Stimulated activated CD4-positive, alpha-beta T cell treated with anti-CD3 and anti-CD28 coated beads, Interleukin-15, amount 100 ng/mL, for 48 hours (primary cell): Measurements from ENCODE around the gene SETBP1.

Experiments used
- DNase-seq, 2 donors: peaks; one replicate each; pipeline ENCODE4 v3.0.0-alpha.2; 2020; ENCODE audit warnings: low read depth in 2 of 2

Gene SETBP1

DNA sequence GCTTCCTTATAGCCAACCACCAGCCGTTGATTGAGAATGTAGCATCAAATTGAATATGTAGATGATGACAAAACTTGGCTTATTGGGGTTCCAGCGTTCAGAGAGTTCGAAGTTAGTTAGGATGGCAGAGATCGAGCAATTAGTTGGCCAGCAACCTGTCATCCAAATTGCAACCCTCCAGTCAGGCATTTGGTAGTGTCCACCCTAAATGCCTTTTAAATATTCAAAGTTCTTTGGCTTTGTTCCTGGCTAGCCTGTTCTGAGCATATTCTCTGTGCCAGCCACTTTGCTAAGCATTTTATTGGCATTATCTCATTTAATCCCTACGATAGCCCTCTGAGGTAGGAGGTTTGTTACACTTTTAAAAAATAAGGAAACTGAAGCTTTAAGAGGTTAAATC, 342.8 kb downstream of the SETBP1 start:
- no peak for DNase-seq

GRCh38 chr18:45024357-45025088, 343.8 kb downstream of the SETBP1 start:
- no peak for DNase-seq

GRCh38 chr18:45025089-45025450, 344.4 kb downstream of the SETBP1 start:
- no peak for DNase-seq

GRCh38 chr18:45026162-45026561, 345.5 kb downstream of the SETBP1 start:
- DNase-seq = no peak

DNA sequence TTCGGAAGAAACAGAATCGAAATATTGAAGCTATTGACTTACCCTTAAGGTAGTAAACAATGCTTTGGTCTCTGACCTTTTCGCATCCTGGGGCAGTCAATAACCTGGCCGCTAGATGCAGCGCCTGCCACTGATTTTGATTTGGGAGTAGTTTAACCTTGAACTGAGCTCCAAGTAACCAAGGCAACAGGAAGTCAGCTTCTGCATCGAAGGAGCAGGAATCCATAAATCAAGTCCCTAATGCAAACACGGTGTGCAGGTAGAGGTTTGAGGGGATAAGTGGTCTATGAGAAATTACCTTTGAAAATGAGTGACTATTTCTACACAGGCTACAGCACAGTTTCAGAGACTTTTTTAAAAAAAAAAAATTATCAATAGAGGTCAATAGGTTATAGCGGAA, 353.5 kb downstream of the SETBP1 start:
- no peak for DNase-seq

DNA sequence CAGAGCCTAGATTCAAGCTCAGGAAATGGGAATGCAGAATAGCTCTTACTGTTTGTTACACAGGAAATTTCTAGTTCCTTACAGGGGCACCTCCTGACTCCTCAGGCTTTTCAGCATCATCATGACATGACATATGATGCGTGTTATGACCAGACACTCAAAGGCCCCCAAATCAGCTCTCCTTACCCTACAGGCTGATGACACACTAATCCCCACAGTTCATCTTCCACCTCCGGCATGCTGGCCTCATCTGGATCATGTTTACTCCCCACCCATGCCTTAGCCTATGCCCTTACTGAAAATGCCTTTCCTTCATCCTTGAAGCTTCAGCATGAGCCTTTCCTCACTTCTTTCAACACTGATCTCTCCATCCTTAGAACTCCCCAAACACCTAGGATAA, 356.9 kb downstream of the SETBP1 start:
- no peak for DNase-seq

DNA sequence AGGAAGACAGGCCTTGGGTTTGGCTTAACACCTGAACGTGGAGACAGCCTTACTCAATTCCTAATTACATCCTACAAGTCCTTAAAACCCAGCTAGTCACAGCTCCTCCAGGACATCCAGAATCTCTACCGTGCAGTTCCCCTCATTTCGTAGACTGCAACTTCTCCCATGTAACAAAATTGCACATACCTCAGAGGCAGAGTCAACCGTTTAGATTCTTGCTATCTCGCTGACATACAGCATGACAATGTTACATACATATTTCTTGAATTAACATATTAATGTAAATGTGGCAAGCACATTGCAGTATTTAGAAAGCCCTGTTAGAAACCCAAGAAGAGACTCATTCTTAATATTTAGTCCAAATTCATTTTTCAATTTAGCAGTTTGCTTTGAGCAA, 358.7 kb downstream of the SETBP1 start:
- DNase-seq = no peak

DNA sequence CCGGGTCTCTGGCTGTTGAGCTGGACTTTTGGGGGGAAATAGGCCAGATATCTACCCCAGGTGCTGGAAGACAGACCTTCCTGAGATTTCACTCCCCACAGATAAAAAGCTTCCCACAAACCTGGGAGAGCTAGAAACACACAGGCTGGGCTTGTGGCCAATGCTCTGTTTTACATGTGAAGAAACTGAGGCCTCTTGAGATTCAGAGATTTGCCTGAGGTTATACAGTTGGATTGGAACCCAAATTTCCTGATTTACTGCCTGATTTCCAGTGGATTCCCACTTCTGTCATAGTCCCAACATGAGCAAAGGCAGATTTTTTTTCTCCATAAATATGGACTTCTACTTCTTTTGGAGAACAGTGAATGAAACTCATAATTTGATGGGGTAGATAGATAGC, 360.2 kb downstream of the SETBP1 start:
- DNase-seq = no peak

GRCh38 chr18:45044787-45045186, 364.1 kb downstream of the SETBP1 start:
- no peak for DNase-seq

DNA sequence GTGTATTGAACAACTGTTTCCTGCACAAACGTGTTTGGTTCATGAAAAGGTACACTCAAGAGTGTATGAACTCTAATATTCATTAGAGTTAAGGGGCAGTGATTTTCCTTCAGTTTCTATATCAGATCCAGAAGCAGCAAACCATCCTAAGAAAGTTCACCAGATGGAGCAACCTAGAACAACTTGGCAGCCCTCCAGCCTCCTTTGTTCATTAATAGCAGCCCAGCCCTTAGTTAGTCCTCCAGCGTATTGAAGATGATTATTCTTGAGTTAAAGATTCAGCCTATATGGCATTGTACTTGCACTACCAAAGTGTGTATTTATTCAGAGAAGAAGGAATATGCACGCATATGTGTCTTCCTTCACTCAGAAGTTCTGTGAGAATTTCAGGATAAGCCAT, 365.5 kb downstream of the SETBP1 start:
- no peak for DNase-seq

DNA sequence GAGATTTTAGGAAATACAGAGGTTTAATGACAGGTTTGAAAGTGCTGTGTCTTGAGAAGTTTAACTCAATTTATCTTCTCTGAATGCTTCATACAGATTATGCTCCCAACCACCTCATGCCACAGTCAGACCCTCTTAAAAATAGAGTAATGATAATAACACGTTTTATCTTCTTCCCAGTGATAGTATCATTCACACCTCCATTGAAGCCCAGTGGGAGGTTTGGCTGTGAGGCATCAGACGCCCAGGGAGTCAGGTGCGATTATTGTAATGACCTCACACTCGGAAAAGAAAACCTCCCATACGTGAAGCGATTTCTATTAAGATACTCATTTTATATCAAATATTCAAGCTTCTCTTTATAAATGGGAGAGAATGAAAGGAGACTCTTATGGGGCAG, 366.3 kb downstream of the SETBP1 start:
- no peak for DNase-seq

DNA sequence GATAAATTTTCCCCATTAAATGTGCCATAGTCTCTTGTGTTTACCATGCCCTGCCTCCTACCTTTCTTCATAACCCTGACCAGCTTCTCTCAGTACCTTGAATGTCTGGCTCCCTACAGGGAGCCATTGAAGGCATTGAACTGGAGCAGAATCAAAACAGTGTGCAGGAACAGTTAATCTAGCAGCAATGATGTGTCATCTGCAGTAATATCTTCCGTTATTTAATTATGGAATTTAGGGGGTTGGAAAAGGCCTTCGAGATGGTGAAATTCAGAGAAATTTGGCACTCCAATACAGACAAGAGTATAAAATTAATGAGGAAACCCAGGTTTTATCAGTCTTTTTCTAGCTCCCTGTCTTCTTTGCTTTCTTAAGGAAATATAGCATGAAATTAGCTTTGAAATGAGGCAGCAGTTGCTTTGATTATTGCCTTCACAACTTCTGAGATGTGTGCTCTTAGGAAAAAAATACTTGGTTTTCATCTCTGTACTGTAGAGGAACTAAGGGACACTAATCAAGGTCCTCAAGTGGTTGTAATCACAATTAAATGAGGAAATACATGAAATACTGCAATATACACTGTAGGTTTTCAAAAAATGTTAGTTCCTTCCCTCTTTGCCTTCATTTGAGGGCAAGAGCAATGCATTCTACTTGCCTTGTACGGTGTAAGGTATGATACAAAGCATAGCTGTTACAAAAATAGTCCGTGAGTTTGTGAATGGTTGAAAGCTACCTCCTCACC, 369.1 kb downstream of the SETBP1 start:
- DNase-seq = no peak

- DNase-seq = no peak
These were observed 370.3 kb downstream of the SETBP1 start for GRCh38 chr18:45050712-45051601.

DNA sequence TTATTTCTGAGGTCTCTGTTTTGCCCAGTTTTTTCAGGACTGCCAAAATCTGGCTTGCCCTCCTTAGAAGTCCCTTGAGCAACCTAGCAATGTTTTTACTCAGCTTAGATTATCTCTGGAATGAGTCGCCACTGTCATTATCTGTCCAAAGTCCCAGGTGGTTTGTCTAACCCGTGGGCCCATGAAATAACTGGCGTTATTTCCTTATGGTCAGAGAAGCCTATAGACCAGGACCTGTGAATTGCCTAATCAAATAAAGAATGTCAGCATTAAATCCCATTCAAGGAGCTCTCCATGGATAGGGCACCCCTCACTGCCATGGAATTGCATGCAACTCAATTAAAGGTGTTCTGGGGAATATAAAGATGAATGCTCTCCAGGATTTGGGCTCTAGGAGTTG, 373.9 kb downstream of the SETBP1 start:
- no peak for DNase-seq

- no peak for DNase-seq
These were observed 375.1 kb downstream of the SETBP1 start for GRCh38 chr18:45055811-45056210.

DNA sequence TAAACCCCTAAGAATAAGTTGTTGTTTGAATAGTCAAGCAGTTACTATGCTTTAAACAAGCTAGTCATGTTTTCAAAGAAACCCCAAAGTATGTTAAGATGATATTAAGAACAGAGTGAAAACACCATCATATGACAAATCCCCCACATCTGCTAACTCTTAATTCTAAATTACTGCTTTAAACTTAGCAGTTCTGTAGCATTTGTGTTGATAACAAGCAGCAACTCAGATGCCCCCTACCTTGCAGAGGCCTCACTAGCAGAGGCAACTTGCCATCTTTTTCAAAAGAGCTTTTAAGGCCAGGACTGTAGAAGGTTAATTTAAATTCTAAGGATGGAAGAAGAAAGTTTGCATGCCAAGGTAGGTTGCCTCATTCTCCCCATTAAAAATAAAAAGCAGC, 376.2 kb downstream of the SETBP1 start:
- no peak for DNase-seq

- no peak for DNase-seq
These were observed 377.4 kb downstream of the SETBP1 start for GRCh38 chr18:45057955-45058600.

- DNase-seq = no peak
These were observed 379.0 kb downstream of the SETBP1 start for GRCh38 chr18:45059695-45060094.

DNA sequence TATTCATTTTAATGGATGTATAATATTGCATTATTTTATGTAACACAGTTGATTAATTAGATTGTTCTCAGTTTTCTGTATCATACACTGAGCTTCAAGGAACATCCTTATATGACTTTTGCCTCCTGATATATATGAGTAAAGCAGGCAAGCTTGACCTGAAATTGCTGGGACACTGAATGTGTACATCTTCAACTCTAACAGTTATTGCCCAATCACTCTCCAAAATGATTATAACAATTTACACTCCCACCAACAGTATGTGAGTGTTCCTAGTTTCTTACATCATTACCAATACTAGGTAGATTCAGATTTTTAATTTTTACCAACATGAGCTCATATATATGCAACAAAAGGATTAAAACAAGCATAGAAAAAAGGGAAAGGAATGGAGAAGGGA, 379.4 kb downstream of the SETBP1 start:
- no peak for DNase-seq

GRCh38 chr18:45061359-45061758, 380.7 kb downstream of the SETBP1 start:
- no peak for DNase-seq

DNA sequence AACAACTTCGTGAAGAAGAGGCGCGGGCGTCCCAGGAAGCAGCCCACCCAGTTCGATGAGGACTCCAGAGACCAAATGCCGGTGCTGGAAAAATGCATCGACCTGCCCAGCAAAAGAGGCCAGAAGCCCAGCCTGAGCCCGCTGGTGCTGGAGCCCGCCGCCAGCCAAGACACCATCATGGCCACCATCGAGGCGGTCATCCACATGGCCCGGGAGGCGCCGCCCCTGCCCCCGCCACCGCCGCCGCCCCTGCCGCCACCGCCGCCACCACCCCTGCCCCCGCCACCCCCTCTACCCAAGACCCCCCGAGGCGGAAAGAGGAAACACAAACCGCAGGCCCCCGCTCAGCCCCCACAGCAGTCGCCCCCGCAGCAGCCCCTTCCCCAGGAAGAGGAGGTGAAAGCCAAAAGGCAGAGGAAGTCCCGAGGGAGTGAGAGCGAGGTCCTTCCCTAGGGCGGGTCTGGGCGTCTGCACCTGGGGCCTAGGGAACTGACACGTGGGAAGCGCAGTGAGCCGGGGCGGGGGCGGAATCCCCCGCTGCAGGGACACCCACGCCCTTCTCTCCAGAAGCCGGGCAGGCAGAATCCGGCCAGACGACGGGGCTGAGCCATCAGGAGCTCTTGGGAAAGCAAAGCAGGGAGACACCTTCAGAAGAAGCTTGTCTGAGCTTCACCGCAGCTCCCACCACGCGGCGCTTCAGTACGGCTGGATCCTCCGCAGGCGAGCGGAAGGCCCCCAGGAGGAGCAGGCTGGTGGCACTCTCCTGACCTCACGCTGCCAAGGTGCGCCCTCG, 382.8 kb downstream of the SETBP1 start:
- DNase-seq = no peak
